ENCODE measurements around the gene CDH5.

DNA sequence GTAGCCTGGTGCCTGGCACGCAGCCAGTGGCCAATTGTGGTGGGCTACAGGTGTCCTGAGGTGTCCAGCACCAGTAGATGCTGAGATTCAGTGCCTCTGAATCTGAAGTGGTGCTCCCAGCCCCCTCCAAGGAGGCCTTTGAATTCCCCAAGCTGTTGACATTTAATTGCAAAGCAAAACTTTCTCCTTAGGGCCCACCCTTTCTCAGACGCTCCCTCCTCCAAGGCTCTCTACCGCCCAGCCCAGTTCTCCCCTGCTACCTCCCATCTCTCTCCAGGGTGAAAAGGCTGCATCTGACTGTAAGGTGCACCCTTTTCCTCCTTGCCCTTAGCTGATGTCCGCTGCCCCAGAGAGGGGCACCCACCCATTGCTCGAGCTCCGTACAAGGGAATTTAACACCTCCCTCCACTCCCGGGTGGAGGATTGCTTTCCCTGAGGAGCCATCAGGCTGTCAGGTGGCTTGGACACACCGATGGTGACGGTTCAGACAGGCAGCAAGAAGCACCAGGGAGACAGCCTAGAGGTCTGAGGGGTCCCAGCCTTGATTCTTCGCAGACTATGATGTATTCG is 62.3 kb downstream of the CDH5 start:
- TF ChIP-seq POLR2A (IDR thresholded peaks at IDR 0.05; ENCODE audit: low read depth, low read length) (no peak), POLR2AphosphoS5 (IDR thresholded peaks at IDR 0.05; ENCODE audit: low read depth, low read length) (no peak)
